WI38 (cell line): ENCODE data around the gene TUBE1.
A peak's percentile ranks its signal among the peaks of the same experiment; 100 is the strongest.

Experiments
- H3K4me3 ChIP-seq: 2 replicates; pipeline ENCODE4 v1.5.1; 2011; ENCODE audit warnings: low read depth, mild to moderate bottlenecking, control low read depth, low read length
- CTCF ChIP-seq: IDR thresholded peaks from 2 replicates; pipeline ENCODE4 v1.5.1; 2012; ENCODE audit warnings: low read depth, mild to moderate bottlenecking, control low read depth, low read length

TUBE1 gene

GRCh38 chr6:112033791-112034615 is 53.3 kb downstream of the TUBE1 start:
- H3K4me3 ChIP-seq = no peak overlapping the region
- no peak for TF ChIP-seq CTCF

GRCh38 chr6:112032728-112033127 is 54.6 kb downstream of the TUBE1 start:
- H3K4me3 ChIP-seq = no peak overlapping the region
- TF ChIP-seq CTCF = no peak

- no peak for TF ChIP-seq CTCF
- H3K4me3 ChIP-seq = no peak overlapping the region
Observed at GRCh38 chr6:112031960-112032359, 55.3 kb downstream of the TUBE1 start.

GRCh38 chr6:112030961-112031660 is 56.2 kb downstream of the TUBE1 start:
- no peak for TF ChIP-seq CTCF

GRCh38 chr6:112030206-112030960 is 56.9 kb downstream of the TUBE1 start:
- TF ChIP-seq CTCF = no peak
- no peak overlapping the region for H3K4me3 ChIP-seq

More at GRCh38 chr6:112030961-112031660, 56.2 kb downstream of the TUBE1 start:
- no peak overlapping the region for H3K4me3 ChIP-seq

- TF ChIP-seq CTCF = peak; percentile 77
- no peak overlapping the region for H3K4me3 ChIP-seq
Observed at GRCh38 chr6:112029045-112029822, 58.0 kb downstream of the TUBE1 start.
